Right renal pelvis (tissue), 4 donors: ENCODE measurements around the gene ABCC3. TPM values are rescaled to one million over a fixed set of nuclear protein-coding genes. Genes with fewer than 3 reads are reported as not detected.
"Not testable (repeated sequence)": the region's sequence is repeated elsewhere in the genome, so short reads cannot be mapped to it uniquely, and the experiment has no call there.

Source experiments
- DNase-seq, 4 donors: peaks; one replicate each; pipeline ENCODE4 v3.0.0-alpha.2; 2013; ENCODE audit warnings: low read depth in 4 of 4, low spot score in 3 of 4, missing footprints in 1 of 4
- polyA plus RNA-seq, 4 donors: library from polyadenylated mRNA; unstranded; fragments of 120-200 nt; gene quantifications; one replicate each; pipeline ENCODE4 v1.2.1, GENCODE V29; 2013; ENCODE audit not compliant: insufficient read length in 4 of 4

The ABCC3 gene
- polyA plus RNA-seq, 4 donors = 6.9 to 11.3 (median 9.7) TPM

- DNase-seq = no peak
These were observed 62.4 kb downstream of the ABCC3 start for GRCh38 chr17:50697062-50697461.

- no peak for DNase-seq
These were observed 63.1 kb downstream of the ABCC3 start for GRCh38 chr17:50697663-50698272.

- no peak for DNase-seq
These were observed 64.7 kb downstream of the ABCC3 start for GRCh38 chr17:50699410-50699809.

DNA sequence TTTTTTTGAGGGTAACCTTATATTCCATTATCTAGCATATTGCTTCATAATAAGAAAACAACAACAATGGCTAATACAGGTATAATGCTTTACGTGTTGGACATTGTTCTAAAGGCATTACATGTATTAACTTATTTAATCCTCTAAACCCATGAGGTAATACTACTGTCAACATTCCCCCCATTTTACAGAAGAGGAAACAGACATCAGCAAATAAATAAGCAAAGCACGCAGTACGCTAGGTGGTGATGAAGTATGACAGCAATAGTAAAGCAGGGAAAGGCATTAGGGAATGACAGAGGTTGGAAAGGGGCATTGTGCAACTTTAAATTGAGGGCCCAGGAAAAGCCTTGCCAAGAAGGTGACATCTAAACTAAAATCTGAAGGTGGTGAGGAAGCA, 68.5 kb downstream of the ABCC3 start:
- DNase-seq = no peak

GRCh38 chr17:50707289-50708049, 72.8 kb downstream of the ABCC3 start, which contains the start of gene ANKRD40:
Gene ANKRD40, minus strand, starts transcription at chr17:50707914. Its CDS starts 260 bp downstream, at chr17:50707654.
- peak in 3 of 4 donors; percentile 76 to 82 (median 82) for DNase-seq

GRCh38 chr17:50708050-50709000, 73.6 kb downstream of the ABCC3 start:
- DNase-seq = no peak

- not testable (repeated sequence) for DNase-seq
These were observed 74.4 kb downstream of the ABCC3 start for GRCh38 chr17:50709053-50709452.

- no peak for DNase-seq
These were observed 75.3 kb downstream of the ABCC3 start for GRCh38 chr17:50710025-50710424.

GRCh38 chr17:50710650-50711049, 76.0 kb downstream of the ABCC3 start:
- DNase-seq = no peak

- no peak for DNase-seq
These were observed 78.0 kb downstream of the ABCC3 start for GRCh38 chr17:50712641-50713040.

GRCh38 chr17:50715471-50715870, 80.8 kb downstream of the ABCC3 start:
- no peak for DNase-seq

DNA sequence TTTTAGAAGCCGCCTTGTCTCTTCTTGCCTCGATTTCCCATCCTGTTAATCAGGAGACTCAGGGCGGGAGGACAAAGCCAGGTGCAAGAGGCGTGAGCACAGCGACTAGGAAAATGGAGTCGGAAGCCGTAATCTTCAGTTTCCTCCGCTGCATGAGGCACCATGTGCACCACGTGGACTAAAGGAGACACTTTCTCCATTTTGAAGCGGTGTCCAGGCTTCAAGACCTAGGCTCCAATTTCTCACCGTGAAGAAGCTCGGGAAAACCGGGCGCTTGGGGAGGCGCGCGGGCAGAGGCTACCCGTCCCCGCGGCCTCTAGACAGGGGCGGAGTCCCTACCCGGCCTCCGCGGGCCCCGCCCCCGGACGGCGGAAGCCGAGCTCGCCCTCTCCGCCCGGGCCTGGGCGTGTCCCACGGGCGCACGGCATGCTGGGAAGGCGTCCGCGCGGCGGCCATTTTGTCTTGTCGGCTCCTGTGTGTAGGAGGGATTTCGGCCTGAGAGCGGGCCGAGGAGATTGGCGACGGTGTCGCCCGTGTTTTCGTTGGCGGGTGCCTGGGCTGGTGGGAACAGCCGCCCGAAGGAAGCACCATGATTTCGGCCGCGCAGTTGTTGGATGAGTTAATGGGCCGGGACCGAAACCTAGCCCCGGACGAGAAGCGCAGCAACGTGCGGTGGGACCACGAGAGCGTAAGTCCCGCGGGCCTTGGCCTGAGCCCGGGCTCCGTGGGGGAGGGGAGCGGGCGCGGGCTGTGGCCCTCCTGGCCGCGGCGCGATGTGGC, 84.7 kb downstream of the ABCC3 start, which contains the start of gene LUC7L3:
TSS of gene LUC7L3 (plus strand) at position 460 of the 780 bp plus-strand sequence. CDS start at position 590, 130 bp downstream.
- peak; percentile 90 to 93 (median 92) for DNase-seq

- DNase-seq = peak in 1 of 4 donors; percentile 31
These were observed 85.5 kb downstream of the ABCC3 start for GRCh38 chr17:50719924-50720794.

GRCh38 chr17:50721194-50722010, 86.7 kb downstream of the ABCC3 start:
- no peak for DNase-seq

GRCh38 chr17:50722746-50723145, 88.1 kb downstream of the ABCC3 start:
- no peak for DNase-seq

DNA sequence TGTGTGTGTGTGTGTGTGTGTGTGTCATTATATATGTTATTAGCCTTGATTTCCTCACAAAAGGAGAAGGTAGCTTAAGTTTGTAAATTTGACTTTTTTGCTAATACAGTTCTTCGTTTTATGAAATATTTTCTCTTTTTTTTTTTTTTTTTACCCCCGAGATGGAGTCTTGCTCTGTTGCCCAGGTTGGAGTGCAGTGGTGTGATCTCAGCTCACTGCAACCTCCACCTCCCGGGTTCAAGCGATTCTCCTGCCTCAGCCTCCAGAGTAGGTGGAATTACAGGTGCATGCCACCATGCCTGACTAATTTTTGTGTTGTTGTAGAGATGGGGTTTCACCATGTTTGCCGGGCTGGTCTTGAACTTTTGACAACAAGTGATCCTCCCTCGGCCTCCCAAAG, 89.9 kb downstream of the ABCC3 start:
- not testable (repeated sequence) for DNase-seq

DNA sequence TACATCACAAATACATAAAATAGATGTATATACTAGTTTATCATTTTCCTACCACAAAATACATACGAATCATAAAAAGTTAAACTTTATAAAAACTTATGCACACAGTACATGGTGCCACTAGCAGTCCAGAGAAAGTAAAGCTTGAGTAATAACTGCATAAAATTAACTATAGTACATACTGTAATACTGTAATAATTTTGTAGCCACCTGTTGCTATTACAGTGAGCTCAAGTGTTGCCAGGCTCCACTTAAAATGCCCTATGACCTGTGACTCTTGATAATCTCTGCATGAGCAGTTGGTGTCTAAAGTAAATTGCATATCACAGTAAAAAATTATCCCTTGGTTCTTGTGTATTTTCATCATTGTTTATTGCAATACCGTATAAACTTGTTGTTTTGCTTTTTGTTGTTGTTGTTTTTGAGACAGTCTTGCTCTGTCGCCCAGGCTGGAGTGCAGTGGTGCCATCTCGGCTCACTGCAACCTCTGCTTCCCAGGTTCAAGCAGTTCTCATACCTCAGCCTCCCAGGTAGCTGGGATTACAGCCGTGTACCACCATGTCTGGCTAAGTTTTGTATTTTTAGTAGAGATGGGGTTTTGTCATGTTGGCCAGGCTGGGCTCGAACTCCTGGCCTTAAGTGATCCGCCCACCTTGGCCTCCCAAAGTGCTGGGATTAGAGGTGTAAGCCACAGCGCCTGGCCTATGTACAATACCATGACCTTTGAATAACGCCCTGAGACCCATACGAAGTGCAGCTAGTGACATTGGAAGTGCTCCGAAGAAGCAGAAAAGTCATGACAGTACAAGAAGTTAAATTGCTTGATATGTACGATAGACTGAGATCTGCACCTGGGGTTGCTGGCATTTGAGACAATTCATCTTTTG, 91.3 kb downstream of the ABCC3 start:
- DNase-seq = no peak
